NCI-H524 treated with DMSO at 0.1 percent for 48 hours (cell line): ENCODE data around the gene MYLK3.
"Not testable (repeated sequence)": the region's sequence is repeated elsewhere in the genome, so short reads cannot be mapped to it uniquely, and the experiment has no call there.

Experiments
- DNase-seq: peaks from one replicate; lab custom pipeline; 2025; lab: John Stamatoyannopoulos, UW

MYLK3 gene

GRCh38 chr16:46747777-46748651, at the start of gene MYLK3:
MYLK3 (minus strand) TSS chr16:46748344; CDS start chr16:46748193, 151 bp downstream.
- no peak for DNase-seq

- DNase-seq: no peak
Observed at GRCh38 chr16:46797501-46797900, 49.4 kb upstream of the MYLK3 start.

GRCh38 chr16:46796764-46797269, 48.7 kb upstream of the MYLK3 start:
- no peak for DNase-seq

- DNase-seq: no peak
Observed at GRCh38 chr16:46793841-46794240, 45.7 kb upstream of the MYLK3 start.

- no peak for DNase-seq
Observed at GRCh38 chr16:46790599-46791270, 42.6 kb upstream of the MYLK3 start.

GRCh38 chr16:46789499-46790414, 41.6 kb upstream of the MYLK3 start:
- DNase-seq: no peak

GRCh38 chr16:46788891-46789474, 40.8 kb upstream of the MYLK3 start:
- no peak for DNase-seq

GRCh38 chr16:46787909-46788308, 39.8 kb upstream of the MYLK3 start:
- DNase-seq: no peak

- DNase-seq: no peak
Observed at GRCh38 chr16:46785076-46785845, 37.1 kb upstream of the MYLK3 start.

- not testable (repeated sequence) for DNase-seq
Observed at GRCh38 chr16:46784569-46784968, 36.4 kb upstream of the MYLK3 start.

- no peak for DNase-seq
Observed at GRCh38 chr16:46783800-46784199, 35.7 kb upstream of the MYLK3 start.

- no peak for DNase-seq
Observed at GRCh38 chr16:46782320-46782719, 34.2 kb upstream of the MYLK3 start.

- no peak for DNase-seq
Observed at GRCh38 chr16:46777804-46778203, 29.7 kb upstream of the MYLK3 start.

GRCh38 chr16:46775214-46775613, 27.1 kb upstream of the MYLK3 start:
- DNase-seq: no peak

- no peak for DNase-seq
Observed at GRCh38 chr16:46774743-46775177, 26.6 kb upstream of the MYLK3 start.

GRCh38 chr16:46772463-46772862, 24.3 kb upstream of the MYLK3 start:
- no peak for DNase-seq

GRCh38 chr16:46768809-46769208, 20.7 kb upstream of the MYLK3 start:
- DNase-seq: peak; percentile 84

GRCh38 chr16:46765050-46765449, 16.9 kb upstream of the MYLK3 start:
- DNase-seq: no peak

- DNase-seq: peak; percentile 19
Observed at GRCh38 chr16:46763147-46763546, 15.0 kb upstream of the MYLK3 start.

- no peak for DNase-seq
Observed at GRCh38 chr16:46762583-46762982, 14.4 kb upstream of the MYLK3 start.

- DNase-seq: no peak
Observed at GRCh38 chr16:46759309-46759708, 11.2 kb upstream of the MYLK3 start.
